Adipocyte (in vitro differentiated cells): ENCODE measurements around the gene NENF.

ENCODE experiments used
- DNase-seq: peaks from one replicate; pipeline ENCODE4 v3.0.0-alpha.2; 2015; ENCODE audit warnings: low read depth
- H3K27me3 ChIP-seq: replicated peaks from 2 replicates; pipeline ENCODE4 v1.7.0; 2013; ENCODE audit warnings: mild to moderate bottlenecking, low read length, moderate library complexity; ENCODE audit not compliant: control insufficient read depth, insufficient read depth
- H3K36me3 ChIP-seq: 2 replicates; pipeline ENCODE4 v1.7.0; 2013; ENCODE audit warnings: low read length, mild to moderate bottlenecking, moderate library complexity; ENCODE audit not compliant: control insufficient read depth, insufficient read depth, severe bottlenecking
- H3K4me1 ChIP-seq: 2 replicates; pipeline ENCODE4 v1.7.0; 2013; ENCODE audit warnings: mild to moderate bottlenecking, low read length, moderate library complexity; ENCODE audit not compliant: control insufficient read depth, insufficient read depth
- H3K4me3 ChIP-seq: 2 replicates; pipeline ENCODE4 v1.7.0; 2013; ENCODE audit warnings: mild to moderate bottlenecking, low read length, moderate library complexity
- H3K9ac ChIP-seq: 2 replicates; pipeline ENCODE4 v1.7.0; 2013; ENCODE audit warnings: mild to moderate bottlenecking, low read length, moderate library complexity
- H3K9me3 ChIP-seq: 2 replicates; pipeline ENCODE4 v1.7.0; 2013; ENCODE audit warnings: mild to moderate bottlenecking, low read length, moderate library complexity; ENCODE audit not compliant: control insufficient read depth

NENF gene

GRCh38 chr1:212452323-212453155 is 19.8 kb downstream of the NENF start:
- H3K4me3 ChIP-seq: no peak overlapping the region
- no peaks in the 10 kb centered on the region for H3K27me3 ChIP-seq
- H3K4me1 ChIP-seq: peaks cover 8% of the 10 kb centered on the region
- H3K36me3 ChIP-seq: no peaks in the 10 kb centered on the region
- no peak overlapping the region for H3K9ac ChIP-seq
- DNase-seq: peak; percentile 73
- H3K9me3 ChIP-seq: peaks cover under 1% of the 10 kb centered on the region

GRCh38 chr1:212453156-212453857 is 20.6 kb downstream of the NENF start:
- Histone ChIP-seq H3K9ac (no peak overlapping the region), H3K36me3 (no peaks in the 10 kb centered on the region), H3K4me1 (peaks cover 8% of the 10 kb centered on the region), H3K4me3 (no peak overlapping the region), H3K27me3 (no peaks in the 10 kb centered on the region), H3K9me3 (peaks cover 9% of the 10 kb centered on the region)
- no peak for DNase-seq

- Histone ChIP-seq H3K9me3 (peaks cover 13% of the 10 kb centered on the region), H3K4me1 (peaks cover 8% of the 10 kb centered on the region), H3K9ac (no peak overlapping the region), H3K36me3 (no peaks in the 10 kb centered on the region), H3K4me3 (no peak overlapping the region), H3K27me3 (no peaks in the 10 kb centered on the region)
- no peak for DNase-seq
Observed at GRCh38 chr1:212454741-212455140, 22.0 kb downstream of the NENF start.

- Histone ChIP-seq H3K36me3 (no peaks in the 10 kb centered on the region), H3K4me3 (no peak overlapping the region), H3K9me3 (peaks cover 13% of the 10 kb centered on the region), H3K9ac (no peak overlapping the region), H3K4me1 (peaks cover 8% of the 10 kb centered on the region), H3K27me3 (no peaks in the 10 kb centered on the region)
- DNase-seq: no peak
Observed at GRCh38 chr1:212455401-212455800, 22.7 kb downstream of the NENF start.

GRCh38 chr1:212455803-212456528 is 23.2 kb downstream of the NENF start:
- peaks cover 8% of the 10 kb centered on the region for H3K4me1 ChIP-seq
- no peaks in the 10 kb centered on the region for H3K27me3 ChIP-seq
- DNase-seq: peak; percentile 92
- peak overlapping the region; percentile 44 for H3K9ac ChIP-seq
- H3K9me3 ChIP-seq: peaks cover 13% of the 10 kb centered on the region
- no peaks in the 10 kb centered on the region for H3K36me3 ChIP-seq
- peak overlapping the region; percentile 34 for H3K4me3 ChIP-seq

- peaks cover 13% of the 10 kb centered on the region for H3K9me3 ChIP-seq
- H3K27me3 ChIP-seq: no peaks in the 10 kb centered on the region
- H3K4me1 ChIP-seq: peaks cover 5% of the 10 kb centered on the region
- no peak overlapping the region for H3K4me3 ChIP-seq
- no peak for DNase-seq
- no peak overlapping the region for H3K9ac ChIP-seq
- H3K36me3 ChIP-seq: no peaks in the 10 kb centered on the region
Observed at GRCh38 chr1:212457740-212458338, 25.1 kb downstream of the NENF start.

GRCh38 chr1:212458817-212459216 is 26.1 kb downstream of the NENF start:
- Histone ChIP-seq H3K4me1 (peaks cover 5% of the 10 kb centered on the region), H3K36me3 (no peaks in the 10 kb centered on the region), H3K9me3 (peaks cover 13% of the 10 kb centered on the region), H3K4me3 (no peak overlapping the region), H3K9ac (no peak overlapping the region), H3K27me3 (no peaks in the 10 kb centered on the region)
- no peak for DNase-seq

- Histone ChIP-seq H3K36me3 (no peaks in the 10 kb centered on the region), H3K27me3 (no peaks in the 10 kb centered on the region), H3K4me3 (no peak overlapping the region), H3K4me1 (peaks cover 5% of the 10 kb centered on the region), H3K9me3 (peaks cover 13% of the 10 kb centered on the region), H3K9ac (no peak overlapping the region)
- DNase-seq: no peak
Observed at GRCh38 chr1:212459656-212460055, 26.9 kb downstream of the NENF start.

- peaks cover 13% of the 10 kb centered on the region for H3K9me3 ChIP-seq
- H3K4me1 ChIP-seq: peaks cover 5% of the 10 kb centered on the region
- H3K4me3 ChIP-seq: no peak overlapping the region
- H3K27me3 ChIP-seq: no peaks in the 10 kb centered on the region
- H3K36me3 ChIP-seq: no peaks in the 10 kb centered on the region
- H3K9ac ChIP-seq: no peak overlapping the region
- DNase-seq: no peak
Observed at GRCh38 chr1:212460376-212460775, 27.7 kb downstream of the NENF start.

- Histone ChIP-seq H3K4me3 (no peak overlapping the region), H3K27me3 (no peaks in the 10 kb centered on the region), H3K36me3 (no peaks in the 10 kb centered on the region), H3K4me1 (no peaks in the 10 kb centered on the region), H3K9ac (no peak overlapping the region), H3K9me3 (peaks cover 13% of the 10 kb centered on the region)
- DNase-seq: no peak
Observed at GRCh38 chr1:212461916-212462660, 29.4 kb downstream of the NENF start.
